Activated CD8-positive, alpha-beta memory T cell treated with anti-CD3 and anti-CD28 coated beads, Interleukin-2, amount 50 U/mL, for 1 hour (primary cell): Measurements from ENCODE around the gene ACACA.

Experiments used
- DNase-seq: peaks from one replicate; pipeline ENCODE4 v3.0.0-alpha.2; 2020; ENCODE audit errors: extremely low read depth

ACACA gene

GRCh38 chr17:37344519-37344918, 62.1 kb downstream of the ACACA start:
- DNase-seq, result no peak

- no peak for DNase-seq
Observed at GRCh38 chr17:37342589-37342988, 64.0 kb downstream of the ACACA start.

- no peak for DNase-seq
Observed at GRCh38 chr17:37340804-37341203, 65.8 kb downstream of the ACACA start.

DNA sequence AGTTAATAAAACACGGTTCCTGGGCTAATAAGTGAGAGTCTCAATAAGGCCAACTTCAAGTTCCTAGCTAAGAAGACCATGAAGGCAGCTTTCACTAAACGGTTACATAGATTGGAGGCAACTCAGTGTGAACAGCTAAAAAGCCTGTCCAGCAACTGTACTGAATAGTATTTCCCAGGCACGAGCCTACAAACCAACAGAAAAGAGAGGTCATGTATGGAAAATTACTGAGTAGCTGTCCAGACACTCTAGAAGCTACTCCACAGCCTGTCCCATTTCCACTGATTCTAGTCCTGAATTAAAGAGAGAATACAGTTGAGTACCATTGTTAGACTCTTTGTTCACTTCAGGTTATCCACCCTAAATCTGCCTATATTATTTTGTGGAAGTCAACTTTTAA, 67.3 kb downstream of the ACACA start:
- no peak for DNase-seq

- no peak for DNase-seq
Observed at GRCh38 chr17:37338847-37339246, 67.8 kb downstream of the ACACA start.

GRCh38 chr17:37327341-37328090, 79.1 kb downstream of the ACACA start:
- no peak for DNase-seq

DNA sequence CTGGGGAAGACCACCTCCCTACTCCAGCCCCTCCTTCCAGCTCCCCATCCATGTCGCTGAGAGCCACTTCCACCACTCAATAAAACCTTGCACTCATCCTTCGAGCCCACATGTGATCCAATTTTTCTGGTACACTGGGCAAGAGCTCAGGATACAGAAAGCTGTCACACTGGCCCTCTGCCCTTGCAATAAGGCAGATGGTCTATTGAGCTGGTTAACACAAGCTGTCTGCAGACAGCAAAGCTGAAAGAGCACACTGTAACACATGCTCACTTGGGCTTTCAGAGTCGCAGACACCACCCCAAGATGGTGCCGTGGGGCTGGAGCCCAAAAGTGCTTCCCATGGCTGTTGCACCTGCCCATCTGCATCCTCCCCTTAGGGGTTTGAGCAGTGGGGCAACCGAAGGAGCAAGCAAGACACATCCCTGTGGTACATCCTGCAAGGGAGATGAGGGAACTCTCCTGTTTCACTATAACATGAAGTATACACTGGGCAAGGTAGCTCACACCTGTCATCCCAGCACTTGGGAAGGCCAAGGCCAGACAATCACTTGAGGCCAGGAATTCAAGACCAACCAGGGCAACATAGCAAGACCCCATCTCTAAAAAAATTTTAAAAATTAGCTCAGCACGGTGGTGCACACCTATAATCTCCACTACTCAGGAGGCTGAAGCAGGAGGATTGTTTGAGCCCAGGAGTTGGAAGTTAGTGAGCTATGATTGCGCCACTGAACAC, 83.6 kb downstream of the ACACA start:
- no peak for DNase-seq

DNA sequence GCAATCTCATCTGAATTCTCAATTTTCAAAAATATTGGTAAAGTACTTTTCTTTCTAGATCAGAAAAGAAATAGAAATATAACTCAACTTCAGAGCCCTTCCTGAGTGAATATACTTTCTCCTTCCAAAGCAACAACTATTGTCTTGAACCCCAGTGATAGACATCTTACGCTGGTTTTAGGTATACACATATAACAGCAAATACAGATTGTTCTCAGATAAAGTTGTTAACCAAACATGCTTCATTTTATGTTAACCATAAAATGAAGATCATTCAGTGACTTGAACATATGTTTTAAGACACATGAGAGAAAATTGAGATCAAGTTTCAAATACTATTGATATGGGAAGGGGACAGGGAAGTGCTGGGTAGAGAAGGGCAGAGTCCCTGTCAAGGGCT, 84.5 kb downstream of the ACACA start:
- DNase-seq, result no peak

- DNase-seq, result no peak
Observed at GRCh38 chr17:37318931-37319594, 87.6 kb downstream of the ACACA start.

DNA sequence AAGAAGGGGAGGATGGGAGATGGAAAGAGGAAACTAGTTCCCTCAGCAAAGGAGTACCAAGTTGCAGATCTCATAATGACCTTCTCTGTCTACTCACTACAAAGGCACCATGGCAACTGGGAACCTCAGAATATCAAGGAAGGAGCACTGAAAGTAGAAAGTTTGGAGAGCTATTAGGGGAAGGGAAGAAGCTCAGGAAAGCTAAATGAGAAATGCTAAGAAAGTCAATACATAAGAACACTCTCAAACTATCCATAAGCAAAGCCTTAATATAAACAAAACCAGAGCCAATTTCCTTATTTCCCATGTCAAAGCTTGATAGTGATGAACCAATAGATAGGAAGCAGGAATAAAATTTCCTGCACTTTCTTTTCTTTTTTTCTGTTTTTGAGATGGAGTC, 88.8 kb downstream of the ACACA start:
- no peak for DNase-seq

GRCh38 chr17:37315601-37316000, 91.0 kb downstream of the ACACA start:
- DNase-seq, result no peak

- DNase-seq, result no peak
Observed at GRCh38 chr17:37312137-37312923, 94.3 kb downstream of the ACACA start.

DNA sequence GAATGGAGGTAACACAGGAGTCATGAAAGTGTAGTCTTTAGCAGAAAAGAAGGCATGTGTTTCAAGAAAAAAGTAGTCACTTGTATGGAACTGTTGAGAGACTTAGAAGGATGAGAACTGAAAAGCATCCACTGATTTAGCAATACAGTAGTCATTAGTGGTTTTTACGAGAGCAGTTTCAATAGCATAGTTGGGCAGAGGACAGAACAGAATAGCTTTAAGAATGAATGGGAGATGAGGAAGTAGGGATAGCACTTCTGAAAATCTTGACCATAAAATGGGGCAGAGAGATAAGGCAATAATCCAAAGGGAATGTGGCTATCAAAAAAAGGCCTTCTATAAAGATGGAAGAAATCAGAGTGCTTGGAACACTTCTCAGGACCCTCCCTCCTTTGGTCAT, 95.7 kb downstream of the ACACA start:
- no peak for DNase-seq

DNA sequence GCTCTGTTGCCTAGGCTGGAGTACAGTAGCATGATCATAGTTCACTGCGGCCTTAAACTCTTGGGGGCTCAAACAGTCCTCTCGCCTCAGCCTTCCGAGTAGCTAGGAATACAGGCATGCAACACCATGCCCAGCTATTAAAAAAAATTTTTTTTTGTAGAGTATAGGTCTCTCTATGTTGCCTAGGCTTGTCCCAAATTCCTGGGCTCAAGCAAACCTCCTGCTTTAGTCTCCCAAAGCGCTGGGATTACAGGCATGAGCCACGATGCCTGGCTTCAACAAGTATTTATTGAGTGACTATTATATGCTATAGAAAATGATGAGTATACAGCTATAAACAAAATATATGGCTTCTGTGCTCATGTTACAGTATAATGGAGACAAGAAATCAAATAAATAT, 97.6 kb downstream of the ACACA start:
- DNase-seq, result no peak

DNA sequence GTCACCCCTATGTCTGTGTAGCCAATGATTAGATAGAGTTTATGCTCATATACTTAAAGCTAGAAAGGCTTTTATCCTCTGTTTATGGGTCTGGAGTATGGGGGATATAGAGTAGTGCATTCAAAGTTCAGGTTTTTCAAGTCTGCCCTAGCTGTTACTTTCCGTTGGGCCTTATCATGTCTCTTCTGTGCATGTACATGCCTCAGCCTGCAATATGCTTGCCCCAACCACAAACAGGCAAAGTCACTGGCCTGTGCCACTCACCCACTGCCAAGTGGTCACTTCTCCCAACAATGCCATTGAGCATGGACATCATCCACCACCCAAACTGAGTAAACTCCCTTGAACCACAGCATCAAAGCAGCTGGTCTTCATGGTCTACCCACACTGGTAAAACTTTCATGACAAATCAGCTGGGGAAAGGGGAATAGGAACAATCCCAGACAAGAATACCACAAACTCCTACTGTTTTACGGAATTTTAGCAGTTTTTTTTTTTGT, 101.2 kb downstream of the ACACA start:
- no peak for DNase-seq

DNA sequence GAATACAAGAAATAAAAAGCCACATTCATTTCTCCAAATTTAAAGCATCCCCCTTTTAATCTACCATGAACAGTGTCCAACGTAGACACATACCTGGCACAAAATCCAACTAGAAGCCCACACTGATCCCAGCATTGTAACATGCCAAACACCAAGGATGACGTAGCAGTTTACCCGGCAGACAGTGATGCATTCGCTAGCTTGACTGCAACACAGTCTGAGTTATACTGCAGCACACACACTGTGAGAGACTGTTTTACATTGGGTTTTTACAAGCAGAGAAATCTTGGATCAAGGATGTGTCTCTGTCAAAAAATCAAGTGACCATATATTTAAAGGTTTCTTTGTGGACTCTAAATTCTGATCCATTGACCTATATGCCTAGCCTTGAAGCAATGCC, 105.3 kb downstream of the ACACA start:
- no peak for DNase-seq

DNA sequence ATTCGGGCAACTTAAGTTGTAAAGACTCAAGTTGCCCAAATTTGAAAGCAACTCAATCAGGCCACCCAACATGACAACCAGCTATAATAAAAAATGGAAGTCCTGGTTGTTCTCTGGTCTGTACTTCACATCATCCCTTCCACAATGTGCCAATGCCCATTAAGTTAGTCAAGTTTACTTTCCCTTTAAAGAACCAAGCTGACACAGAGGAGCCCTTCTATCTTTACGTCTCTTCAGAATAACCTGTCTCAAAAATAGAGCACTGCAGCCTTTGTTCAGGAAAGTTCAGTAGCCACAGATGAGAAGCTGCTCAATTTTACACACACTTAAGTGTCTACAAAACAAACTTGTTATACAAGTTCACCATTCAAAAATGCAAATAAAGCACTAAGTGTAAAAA, 106.0 kb downstream of the ACACA start:
- DNase-seq, result no peak

- no peak for DNase-seq
Observed at GRCh38 chr17:37299257-37299980, 107.2 kb downstream of the ACACA start.

- no peak for DNase-seq
Observed at GRCh38 chr17:37295888-37296287, 110.7 kb downstream of the ACACA start.

DNA sequence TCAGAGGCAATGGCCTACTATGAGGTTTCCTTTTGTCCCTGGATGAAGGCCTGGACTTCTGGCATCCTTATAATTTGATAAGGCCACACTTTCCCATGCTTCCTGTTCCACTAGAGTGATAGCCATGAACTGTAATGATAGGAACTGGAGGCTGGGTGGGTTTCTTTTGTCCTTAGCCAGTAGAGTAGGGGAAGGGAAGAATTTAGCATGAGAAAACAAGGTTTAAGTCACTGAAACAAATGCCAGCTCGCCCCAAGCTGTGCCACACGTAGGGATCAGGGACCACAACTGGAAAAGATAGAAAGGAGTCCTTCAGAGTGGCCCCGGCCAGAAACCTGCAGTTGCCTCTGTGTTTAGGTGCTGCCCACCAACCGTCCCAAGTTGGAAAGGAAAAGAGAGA, 111.7 kb downstream of the ACACA start:
- no peak for DNase-seq

GRCh38 chr17:37293770-37294169, 112.9 kb downstream of the ACACA start:
- no peak for DNase-seq
